IMR-90 (cell line): ENCODE measurements around the gene CPOX. TPM values are rescaled to one million over a fixed set of nuclear protein-coding genes. Genes with fewer than 3 reads are reported as not detected.

Experiments
- ATAC-seq: fragments of 200-7000 bp; cut with Tn5 transposase; 2 replicates; pipeline ENCODE4 v1.9.1; 2020; ENCODE audit warnings: low read depth, mild to moderate bottlenecking, moderate library complexity
- BruUV-seq: library from RNA; stranded (reverse); fragments of 400-500 nt; replicated peaks from 2 replicates; lab custom pipeline; 2021; lab: Mats Ljungman, UMichigan
- CTCF ChIA-PET: fragments of 300-600 bp; formaldehyde crosslinking; extraction: SDS; loops from one replicate; lab custom pipeline; 2021; ENCODE audit warnings: antibody characterized with exemption; lab: Yijun Ruan, JAX
- POLR2A ChIA-PET: fragments of 300-600 bp; sonication (Branson Sonifier 250); formaldehyde crosslinking; loops from one replicate; lab custom pipeline; 2022; ENCODE audit warnings: antibody characterized with exemption; ENCODE audit not compliant: unreplicated experiment; lab: Charles Lee
- DNase-seq: peaks from one replicate; pipeline ENCODE4 v3.0.0; 2013
- H2AFZ ChIP-seq: replicated peaks from 2 replicates; pipeline ENCODE3; 2013; ENCODE audit warnings: low read length, mild to moderate bottlenecking; ENCODE audit not compliant: poor library complexity
- H2AK5ac ChIP-seq: 2 replicates; pipeline ENCODE4 v1.6.1; 2013; ENCODE audit warnings: low read depth, low read length, inconsistent platforms
- H2AK9ac ChIP-seq: replicated peaks from 2 replicates; pipeline ENCODE3; 2013; ENCODE audit warnings: mild to moderate bottlenecking, low read depth, low read length, moderate library complexity; ENCODE audit not compliant: poor library complexity
- H2BK120ac ChIP-seq: 2 replicates; pipeline ENCODE4 v1.6.1; 2013; ENCODE audit warnings: low read depth, low read length, inconsistent platforms
- H2BK15ac ChIP-seq: 3 replicates; pipeline ENCODE4 v1.6.1; 2013; ENCODE audit warnings: low read depth, low read length, inconsistent platforms
- H2BK20ac ChIP-seq: 2 replicates; pipeline ENCODE4 v1.6.1; 2013; ENCODE audit warnings: low read depth, mild to moderate bottlenecking, inconsistent platforms, low read length, moderate library complexity
- H2BK5ac ChIP-seq: 2 replicates; pipeline ENCODE4 v1.6.1; 2013; ENCODE audit warnings: mild to moderate bottlenecking, low read depth, low read length, inconsistent platforms; ENCODE audit not compliant: poor library complexity, severe bottlenecking
- H3K14ac ChIP-seq: replicated peaks from 2 replicates; pipeline ENCODE4 v1.6.1; 2013; ENCODE audit warnings: low read depth, low read length, inconsistent platforms
- H3K18ac ChIP-seq: 2 replicates; pipeline ENCODE4 v1.6.1; 2013; ENCODE audit warnings: low read depth, low read length, control low read depth
- H3K23ac ChIP-seq: 2 replicates; pipeline ENCODE4 v1.6.1; 2013; ENCODE audit warnings: low read depth, low read length, inconsistent platforms
- H3K27ac ChIP-seq: 2 replicates; pipeline ENCODE4 v1.5.1; 2013; ENCODE audit warnings: mild to moderate bottlenecking, control low read depth, low read length; ENCODE audit not compliant: insufficient read depth
- H3K27me3 ChIP-seq: 2 replicates; pipeline ENCODE4 v1.6.1; 2013; ENCODE audit warnings: low read length; ENCODE audit not compliant: control insufficient read depth, insufficient read depth
- H3K36me3 ChIP-seq: 2 replicates; pipeline ENCODE4 v1.6.1; 2013; ENCODE audit warnings: low read length, mixed read lengths; ENCODE audit not compliant: control insufficient read depth, insufficient read depth
- H3K4ac ChIP-seq: 2 replicates; pipeline ENCODE4 v1.6.1; 2013; ENCODE audit warnings: low read depth, low read length, inconsistent platforms
- H3K4me1 ChIP-seq: 2 replicates; pipeline ENCODE4 v1.6.1; 2013; ENCODE audit warnings: low read length, mixed read lengths; ENCODE audit not compliant: control insufficient read depth, insufficient read depth
- H3K4me2 ChIP-seq: 2 replicates; pipeline ENCODE4 v1.6.1; 2013; ENCODE audit warnings: low read depth, mild to moderate bottlenecking, control low read depth, low read length, moderate library complexity
- H3K4me3 ChIP-seq: 2 replicates; pipeline ENCODE4 v1.5.1; 2013; ENCODE audit warnings: low read depth, mild to moderate bottlenecking, control low read depth, low read length, moderate library complexity; ENCODE audit not compliant: insufficient read depth
- H3K56ac ChIP-seq: 2 replicates; pipeline ENCODE4 v1.6.1; 2013; ENCODE audit warnings: low read length, inconsistent platforms; ENCODE audit not compliant: insufficient read depth; ENCODE audit errors: extremely low read depth
- H3K79me1 ChIP-seq, 2 experiments: 2 replicates each; pipeline ENCODE4 v1.6.1; 2013; ENCODE audit warnings: low read length in 2 of 2, inconsistent platforms in 1 of 2, low read depth in 1 of 2
- H3K9ac ChIP-seq: 2 replicates; pipeline ENCODE4 v1.6.1; 2013; ENCODE audit warnings: low read depth, low read length, control low read depth
- H3K9me1 ChIP-seq: 2 replicates; pipeline ENCODE4 v1.6.1; 2013; ENCODE audit warnings: low read length, inconsistent platforms; ENCODE audit not compliant: insufficient read depth
- H3K9me3 ChIP-seq: 2 replicates; pipeline ENCODE4 v1.6.1; 2013; ENCODE audit warnings: low read length; ENCODE audit not compliant: control insufficient read depth, insufficient read depth
- H4K20me1 ChIP-seq: 2 replicates; pipeline ENCODE4 v1.6.1; 2013; ENCODE audit warnings: low read length, inconsistent platforms; ENCODE audit not compliant: insufficient read depth
- H4K5ac ChIP-seq: 2 replicates; pipeline ENCODE4 v1.6.1; 2013; ENCODE audit warnings: mild to moderate bottlenecking, low read depth, low read length, control low read depth
- H4K8ac ChIP-seq, 2 experiments: 2 replicates each; pipeline ENCODE4 v1.6.1; 2013; ENCODE audit warnings: low read depth in 2 of 2, low read length in 2 of 2, control low read depth in 1 of 2, inconsistent platforms in 1 of 2
- H4K91ac ChIP-seq: 2 replicates; pipeline ENCODE4 v1.6.1; 2013; ENCODE audit warnings: low read depth, low read length, inconsistent platforms; ENCODE audit not compliant: insufficient read depth
- CEBPB ChIP-seq: IDR thresholded peaks from 2 replicates; pipeline ENCODE4 v1.6.1; 2012; ENCODE audit warnings: low read depth, low read length, improper control_type of control experiment
- MXI1 ChIP-seq: IDR thresholded peaks from 2 replicates; pipeline ENCODE4 v1.6.1; 2012; ENCODE audit warnings: low read depth, mild to moderate bottlenecking, low read length, moderate library complexity, borderline replicate concordance
- POLR2A ChIP-seq: IDR thresholded peaks from 2 replicates; pipeline ENCODE4 v1.6.1; 2012; ENCODE audit warnings: mild to moderate bottlenecking, low read depth, low read length
- SMC3 ChIP-seq: fragments of 150-350 bp; IDR thresholded peaks from 2 replicates; pipeline ENCODE4 v1.6.1; 2016; ENCODE audit warnings: low read depth, mild to moderate bottlenecking, antibody characterized with exemption, low read length, moderate library complexity
- WGBS, 2 experiments: methylation state at CpG; one replicate each; pipeline versions ENCODE4 v1.1.5 to v1.1.7; 2013; ENCODE audit warnings: missing lambda C conversion rate in 2 of 2; ENCODE audit not compliant: insufficient read length in 1 of 2; ENCODE audit errors: extremely low coverage in 2 of 2; 5-methylcytosine and 5-hydroxymethylcytosine counted together
- dilution Hi-C: fragments of 300-500 bp; cut with HindIII; formaldehyde crosslinking; loops from one replicate; pipeline ENCODE4 v1.14.3; 2018; ENCODE audit warnings: low sequenced_read_pairs; ENCODE audit not compliant: unreplicated experiment
- in situ Hi-C: fragments of 300-500 bp; cut with MboI; formaldehyde crosslinking; loops from 3 replicates; pipeline ENCODE4 v1.14.3; 2019; ENCODE audit warnings: low sequenced_read_pairs, inconsistent platforms, mixed read lengths
- intact Hi-C: fragments of 100-400 bp; cut with micrococcal nuclease; formaldehyde crosslinking; loops from 2 replicates; pipeline ENCODE4 v1.10.0; 2022
- polyA plus RNA-seq, 3 experiments: library from polyadenylated mRNA; depleted of rRNA; stranded (reverse); fragments of >200 nt; gene quantifications; 2 replicates each; pipeline ENCODE4 v1.2.3, GENCODE V29; 2012; ENCODE audit warnings: low replicate concordance in 1 of 3
- total RNA-seq: library from RNA; depleted of rRNA; stranded (reverse); fragments of >200 nt; gene quantifications from 2 replicates; pipeline ENCODE4 v1.2.3, GENCODE V29; 2012

The CPOX gene
- total and polyA plus RNA-seq, 2 of the 4 experiments (the other 2 are of a cell fraction): 14.5 to 19.4 TPM

DNA sequence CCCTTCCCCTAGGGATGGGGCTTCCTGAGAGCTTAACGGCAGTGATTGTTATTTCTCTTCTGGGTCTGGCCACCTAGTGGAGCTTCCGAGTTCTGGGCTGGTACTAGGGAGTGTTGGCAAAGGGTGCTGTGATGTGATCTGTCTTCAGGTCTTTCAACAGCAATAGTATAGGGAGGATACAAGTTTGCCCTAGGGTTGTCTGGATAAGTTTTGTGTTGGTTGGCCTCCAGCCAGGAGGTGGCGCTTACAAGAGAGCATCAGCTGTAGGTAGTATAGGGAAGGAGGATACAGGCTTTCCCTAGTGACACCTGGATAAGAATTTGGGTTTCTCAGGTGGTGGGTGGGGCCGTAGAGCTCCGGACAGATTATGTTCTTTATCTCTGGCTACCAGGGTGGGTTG is 19.2 kb upstream of the CPOX start:
- WGBS, 2 experiments: 81% methylated on average over 3 of the region's 5 CpGs; no CpG with 5 or more reads in 1 of the 2 experiments

More for the DNA sequence above, 19.2 kb upstream of the CPOX start:
- H3K18ac ChIP-seq: no peak overlapping the region
- H2BK20ac ChIP-seq: no peak overlapping the region
- ATAC-seq: no peak
- H3K9ac ChIP-seq: no peak overlapping the region
- no peak overlapping the region for H3K27ac ChIP-seq
- intact Hi-C loops (no loop called here), in situ Hi-C loops (loop anchor here (25.0 kb wide), 1 partner anchor 1150 kb away; no protein-coding TSS in a partner anchor), dilution Hi-C loops (no loop called here)
- H3K27me3 ChIP-seq: no peaks in the 10 kb centered on the region; the same call in 1 of the 2 replicates
- CTCF ChIA-PET: interaction anchor here (1.9 kb wide), 1 partner anchor 381 kb away, joined by 5 read pairs; no protein-coding TSS in a partner anchor
- H2BK15ac ChIP-seq: no peak overlapping the region
- no peak overlapping the region for H2AK5ac ChIP-seq
- H2AK9ac ChIP-seq: no peak overlapping the region
- no peak overlapping the region for H2AFZ ChIP-seq
- no peaks in the 10 kb centered on the region for H3K9me1 ChIP-seq
- H2BK5ac ChIP-seq: no peak overlapping the region
- no peak overlapping the region for H4K5ac ChIP-seq
- POLR2A ChIA-PET: no interaction called here
- no peak overlapping the region for H4K8ac ChIP-seq
- H3K4ac ChIP-seq: no peak overlapping the region
- no peak overlapping the region for H3K23ac ChIP-seq
- no peaks in the 10 kb centered on the region for H3K4me1 ChIP-seq
- H2BK120ac ChIP-seq: no peak overlapping the region
- H3K4me3 ChIP-seq: no peak overlapping the region
- no peaks in the 10 kb centered on the region for H3K79me1 ChIP-seq
- H3K36me3 ChIP-seq: no peaks in the 10 kb centered on the region
- no peak for DNase-seq
- no peaks in the 10 kb centered on the region for H4K20me1 ChIP-seq
- H3K9me3 ChIP-seq: no peaks in the 10 kb centered on the region
- BruUV-seq: no TSS peak
- no peak overlapping the region for H3K56ac ChIP-seq
- TF ChIP-seq CEBPB: no peak
- no peak for TF ChIP-seq SMC3
- no peak for TF ChIP-seq MXI1
- TF ChIP-seq POLR2A: no peak
- H3K14ac ChIP-seq: no peak overlapping the region
- no peak overlapping the region for H3K4me2 ChIP-seq
- H4K91ac ChIP-seq: no peak overlapping the region
